ENCODE data around the gene TMOD2.
A peak's percentile ranks its signal among the peaks of the same experiment; 100 is the strongest.

TMOD2 gene

GRCh38 chr15:51842852-51843737 lies 91.7 kb downstream of the TMOD2 start:
- DNase-seq (ENCODE audit: low spot score) = no peak
- TF ChIP-seq CTCF (IDR thresholded peaks at IDR 0.05) = no peak
- no peak overlapping the region for H3K4me3 ChIP-seq
- H3K27ac ChIP-seq = peak overlapping the region in 1 of 2 donors; percentile 14

- Histone ChIP-seq H3K4me3 (no peak overlapping the region), H3K27ac (peak overlapping the region in 1 of 2 donors; percentile 52)
- no peak for TF ChIP-seq CTCF (IDR thresholded peaks at IDR 0.05)
- DNase-seq (ENCODE audit: low spot score) = no peak
These were observed 93.5 kb downstream of the TMOD2 start for GRCh38 chr15:51844747-51845426.

GRCh38 chr15:51846066-51846462 lies 94.7 kb downstream of the TMOD2 start:
- no peak for DNase-seq (ENCODE audit: low spot score)
- no peak for TF ChIP-seq CTCF (IDR thresholded peaks at IDR 0.05)
- H3K27ac ChIP-seq = peak overlapping the region; percentile 52 to 62
- peak overlapping the region; percentile 21 for H3K4me3 ChIP-seq

GRCh38 chr15:51846463-51847230 lies 95.2 kb downstream of the TMOD2 start:
- peak overlapping the region; percentile 21 for H3K4me3 ChIP-seq
- DNase-seq (ENCODE audit: low spot score) = no peak
- TF ChIP-seq CTCF (IDR thresholded peaks at IDR 0.05) = no peak
- peak overlapping the region; percentile 62 for H3K27ac ChIP-seq

GRCh38 chr15:51848811-51849210 lies 97.4 kb downstream of the TMOD2 start:
- peak overlapping the region in 1 of 2 donors; percentile 38 for H3K27ac ChIP-seq
- TF ChIP-seq CTCF (IDR thresholded peaks at IDR 0.05) = no peak
- no peak overlapping the region for H3K4me3 ChIP-seq
- no peak for DNase-seq (ENCODE audit: low spot score)

GRCh38 chr15:51849860-51850259 lies 98.5 kb downstream of the TMOD2 start:
- no peak for DNase-seq (ENCODE audit: low spot score)
- peak overlapping the region in 1 of 2 donors; percentile 17 for H3K27ac ChIP-seq
- TF ChIP-seq CTCF (IDR thresholded peaks at IDR 0.05) = no peak
- no peak overlapping the region for H3K4me3 ChIP-seq

All from coronary artery (tissue), 2 donors.